GM18861 (cell line): ENCODE measurements around the gene GNAT1.

Experiments used
- ATAC-seq: cut with Tn5 transposase; IDR thresholded peaks from one replicate; pipeline ENCODE4 v1.9.1; 2021; ENCODE audit not compliant: unreplicated experiment

Gene GNAT1

DNA sequence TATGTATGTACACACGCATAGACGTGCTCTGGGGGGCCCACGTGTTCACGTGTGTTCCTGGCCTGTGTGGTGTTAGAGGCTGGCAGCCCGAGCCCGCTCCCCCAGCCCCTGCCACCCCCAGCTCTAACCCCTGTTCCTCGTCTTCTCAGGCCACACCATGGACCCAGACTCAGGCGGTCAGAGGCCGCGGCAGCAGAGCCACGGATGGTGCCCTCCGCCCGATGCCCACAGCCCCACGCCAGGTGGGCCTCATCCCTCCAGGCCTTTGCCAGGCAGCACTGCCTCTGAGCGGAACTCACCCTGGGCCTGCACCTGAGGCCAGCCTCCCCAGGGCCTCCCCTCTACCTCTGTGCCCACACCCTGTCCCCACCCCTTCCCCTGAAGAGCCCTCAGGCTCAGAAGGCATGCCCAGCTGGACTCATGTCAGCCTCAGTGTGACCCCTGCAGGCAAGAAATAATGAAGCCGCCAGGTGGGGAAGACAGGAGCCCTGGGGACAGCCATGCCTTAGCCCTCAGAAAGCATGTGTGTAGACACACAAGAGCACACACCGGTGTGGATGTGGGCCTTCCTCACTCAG, 16.4 kb upstream of the GNAT1 start:
- no peak for ATAC-seq

DNA sequence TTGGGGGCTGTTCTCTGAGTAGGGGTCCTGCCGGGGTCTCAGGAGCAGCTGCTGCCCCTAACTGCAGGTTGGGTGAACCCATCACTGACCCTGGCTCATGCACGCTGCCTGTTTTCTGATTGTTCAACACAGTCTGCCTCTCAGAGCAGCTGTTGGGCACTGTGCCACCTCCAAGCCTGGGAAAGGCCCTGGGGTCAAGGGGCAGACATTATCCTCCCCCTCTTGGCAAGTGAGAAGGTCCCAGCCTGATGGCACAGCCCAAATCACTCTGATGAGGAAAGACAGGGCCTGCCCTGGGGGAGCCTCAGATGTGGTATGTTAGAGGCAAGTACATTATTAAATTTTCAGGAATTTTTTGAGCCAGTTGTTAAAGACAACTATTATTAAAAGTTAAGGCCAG, 14.1 kb upstream of the GNAT1 start:
- no peak for ATAC-seq

DNA sequence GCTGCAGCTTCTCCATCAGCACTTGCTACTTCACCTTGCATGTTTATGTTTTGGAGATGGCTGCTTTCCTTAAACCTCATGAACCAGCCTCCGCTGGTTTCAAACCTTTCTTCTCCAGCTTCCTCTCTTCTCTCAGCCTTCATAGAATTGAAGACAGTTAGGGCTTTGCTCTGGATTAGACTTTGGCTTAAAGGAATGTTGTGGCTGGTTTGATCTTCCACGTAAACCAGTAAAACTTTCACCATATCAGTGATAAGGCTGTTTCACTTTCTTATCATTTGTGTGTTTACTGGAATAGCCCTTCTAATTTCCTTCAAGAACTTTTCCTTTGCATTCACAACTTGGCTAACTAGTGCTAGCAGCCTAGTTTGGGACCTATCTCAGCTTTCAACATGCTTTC, 11.7 kb upstream of the GNAT1 start:
- no peak for ATAC-seq

DNA sequence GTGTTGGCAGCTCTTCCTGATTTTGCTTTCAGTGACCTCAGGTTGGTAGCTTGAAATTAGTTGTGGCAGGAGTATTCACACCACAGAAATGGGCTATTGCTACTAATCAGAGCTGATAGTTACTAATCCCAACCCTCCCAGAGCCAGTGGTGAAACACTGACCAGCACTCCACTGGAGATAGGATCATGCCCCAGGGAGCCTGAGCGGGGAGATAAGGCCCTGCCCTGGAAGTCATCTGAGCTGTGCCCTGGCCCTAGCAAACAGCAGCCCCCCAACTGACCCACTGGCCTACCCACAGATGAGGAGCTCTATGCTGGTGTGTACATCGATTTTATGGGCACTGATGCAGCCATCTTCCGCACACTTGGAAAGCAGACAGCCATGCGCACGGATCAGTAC, 9.4 kb upstream of the GNAT1 start:
- ATAC-seq, result no peak

DNA sequence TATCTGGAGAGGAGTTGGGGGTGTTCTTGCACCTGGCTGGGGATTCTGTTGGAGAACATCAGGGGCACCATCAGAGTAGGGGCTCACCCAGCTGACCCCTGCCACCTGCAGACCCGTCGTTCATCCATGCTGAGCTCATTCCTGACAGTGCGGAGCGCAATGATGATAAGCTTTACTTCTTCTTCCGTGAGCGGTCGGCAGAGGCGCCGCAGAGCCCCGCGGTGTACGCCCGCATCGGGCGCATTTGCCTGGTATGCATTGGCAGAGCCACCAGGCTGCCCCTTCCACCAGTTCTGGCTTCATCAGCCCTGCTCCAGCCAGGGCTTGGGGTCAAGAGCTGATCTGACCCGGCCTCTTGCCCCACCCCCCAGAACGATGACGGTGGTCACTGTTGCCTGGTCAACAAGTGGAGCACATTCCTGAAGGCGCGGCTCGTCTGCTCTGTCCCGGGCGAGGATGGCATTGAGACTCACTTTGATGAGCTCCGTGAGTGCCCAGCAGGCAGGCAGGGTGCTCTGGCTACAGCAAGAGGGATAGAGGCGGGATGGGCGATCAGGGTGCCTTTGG, 8.8 kb upstream of the GNAT1 start:
- ATAC-seq, result no peak

DNA sequence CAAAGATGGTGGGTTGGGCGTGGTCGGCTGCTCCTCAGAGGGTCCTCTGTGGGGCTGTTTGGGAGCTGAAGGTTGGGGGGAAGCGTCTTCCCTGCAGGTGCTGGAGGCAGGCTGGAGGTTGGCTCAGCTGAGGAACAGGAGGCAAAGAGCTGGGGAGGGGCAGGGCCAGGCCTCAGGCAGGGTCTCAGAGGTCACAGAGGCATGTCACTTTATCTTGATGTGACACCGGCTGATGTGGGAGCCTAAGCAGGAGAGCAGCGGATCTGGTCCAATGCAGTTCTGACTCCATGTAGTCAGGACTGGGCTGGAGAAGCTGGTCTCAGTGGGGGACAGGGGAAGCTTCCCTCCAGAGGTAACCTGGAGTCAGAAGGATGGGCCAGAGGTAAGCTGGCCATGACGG, 7.7 kb upstream of the GNAT1 start:
- no peak for ATAC-seq

DNA sequence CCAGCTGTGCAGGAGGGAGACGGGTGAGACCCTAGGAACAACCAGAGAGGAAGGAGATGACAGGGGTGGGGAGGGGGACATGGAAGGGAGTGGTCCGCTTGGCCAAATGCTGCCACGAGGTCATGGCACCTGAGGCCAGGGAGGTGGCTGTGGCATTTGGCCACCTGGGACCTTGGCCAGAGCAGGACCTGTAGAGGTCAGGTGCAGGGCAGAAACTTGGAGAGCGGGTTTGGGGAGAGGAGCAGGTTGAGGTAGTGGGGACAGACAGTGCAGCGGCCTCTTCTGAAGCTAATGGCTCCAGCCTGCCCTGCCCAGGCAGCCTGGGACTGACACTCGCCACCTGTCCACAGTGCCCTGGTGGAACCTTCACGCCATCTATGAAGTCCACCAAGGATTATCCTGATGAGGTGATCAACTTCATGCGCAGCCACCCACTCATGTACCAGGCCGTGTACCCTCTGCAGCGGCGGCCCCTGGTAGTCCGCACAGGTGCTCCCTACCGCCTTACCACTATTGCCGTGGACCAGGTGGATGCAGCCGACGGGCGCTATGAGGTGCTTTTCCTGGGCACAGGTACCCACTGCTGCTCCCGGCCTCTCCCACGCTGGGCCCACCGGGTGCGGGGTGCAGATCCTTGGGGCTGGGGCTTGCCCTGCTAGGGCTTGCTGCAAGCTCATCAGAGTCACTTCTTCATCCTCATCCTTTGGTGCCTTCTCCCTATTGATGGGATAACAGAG, 7.0 kb upstream of the GNAT1 start:
- ATAC-seq, result no peak

DNA sequence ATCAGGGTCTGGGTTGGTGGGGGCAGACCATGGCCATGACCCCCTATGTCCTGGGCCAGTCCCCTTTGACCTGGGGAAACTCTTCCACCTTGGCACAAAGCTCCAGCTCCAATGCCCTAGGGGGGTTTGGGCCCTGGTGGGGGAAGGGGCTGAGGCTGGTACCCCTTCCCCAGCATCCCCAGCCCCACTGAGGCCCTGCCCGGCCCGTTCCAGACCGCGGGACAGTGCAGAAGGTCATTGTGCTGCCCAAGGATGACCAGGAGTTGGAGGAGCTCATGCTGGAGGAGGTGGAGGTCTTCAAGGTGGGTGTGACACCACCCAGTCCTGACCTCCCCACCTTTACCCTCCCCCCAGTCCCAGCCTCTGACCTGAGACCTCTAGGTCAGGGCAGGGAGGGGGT, 6.2 kb upstream of the GNAT1 start:
- ATAC-seq, result no peak

GRCh38 chr3:50186096-50186495, 5.3 kb upstream of the GNAT1 start:
- ATAC-seq, result no peak

- ATAC-seq, result no peak
Observed at GRCh38 chr3:50187750-50188149, 3.7 kb upstream of the GNAT1 start.

GRCh38 chr3:50189274-50189673, 2.1 kb upstream of the GNAT1 start:
- no peak for ATAC-seq

GRCh38 chr3:50189989-50190388, 1.4 kb upstream of the GNAT1 start:
- no peak for ATAC-seq

DNA sequence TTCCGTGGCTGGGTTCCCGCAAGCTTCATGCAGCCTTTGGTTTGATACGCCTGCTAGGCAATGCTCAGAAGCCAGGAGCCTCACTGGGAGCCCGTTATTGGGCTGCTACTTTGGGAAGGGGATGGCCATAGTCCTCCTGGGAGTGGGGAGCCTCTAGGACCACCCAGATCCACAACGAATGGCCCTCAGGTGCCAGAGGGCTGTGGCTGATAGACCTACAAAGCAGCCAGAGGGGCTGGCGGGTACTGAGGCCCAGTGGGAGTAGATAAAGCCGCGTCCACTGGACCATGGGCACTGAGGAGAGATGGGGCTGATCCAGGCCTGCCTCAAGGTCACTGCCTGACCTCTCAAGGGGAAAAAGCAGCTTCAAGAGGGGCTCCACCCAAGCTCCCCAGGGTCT, 714 bp downstream of the GNAT1 start:
- no peak for ATAC-seq

GRCh38 chr3:50192689-50193141, 1.3 kb downstream of the GNAT1 start:
- no peak for ATAC-seq

DNA sequence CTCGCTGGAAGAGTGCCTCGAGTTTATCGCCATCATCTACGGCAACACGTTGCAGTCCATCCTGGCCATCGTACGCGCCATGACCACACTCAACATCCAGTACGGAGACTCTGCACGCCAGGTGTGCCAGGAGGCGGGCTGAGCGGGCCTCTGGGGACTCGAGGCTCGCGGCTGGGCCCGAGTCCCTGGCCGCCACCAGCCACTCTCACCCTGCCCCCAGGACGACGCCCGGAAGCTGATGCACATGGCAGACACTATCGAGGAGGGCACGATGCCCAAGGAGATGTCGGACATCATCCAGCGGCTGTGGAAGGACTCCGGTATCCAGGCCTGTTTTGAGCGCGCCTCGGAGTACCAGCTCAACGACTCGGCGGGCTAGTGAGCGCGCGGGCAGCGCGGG, 1.9 kb downstream of the GNAT1 start:
- ATAC-seq, result no peak

- ATAC-seq, result no peak
Observed at GRCh38 chr3:50193746-50194127, 2.3 kb downstream of the GNAT1 start.

- no peak for ATAC-seq
Observed at GRCh38 chr3:50194128-50194902, 2.9 kb downstream of the GNAT1 start.

DNA sequence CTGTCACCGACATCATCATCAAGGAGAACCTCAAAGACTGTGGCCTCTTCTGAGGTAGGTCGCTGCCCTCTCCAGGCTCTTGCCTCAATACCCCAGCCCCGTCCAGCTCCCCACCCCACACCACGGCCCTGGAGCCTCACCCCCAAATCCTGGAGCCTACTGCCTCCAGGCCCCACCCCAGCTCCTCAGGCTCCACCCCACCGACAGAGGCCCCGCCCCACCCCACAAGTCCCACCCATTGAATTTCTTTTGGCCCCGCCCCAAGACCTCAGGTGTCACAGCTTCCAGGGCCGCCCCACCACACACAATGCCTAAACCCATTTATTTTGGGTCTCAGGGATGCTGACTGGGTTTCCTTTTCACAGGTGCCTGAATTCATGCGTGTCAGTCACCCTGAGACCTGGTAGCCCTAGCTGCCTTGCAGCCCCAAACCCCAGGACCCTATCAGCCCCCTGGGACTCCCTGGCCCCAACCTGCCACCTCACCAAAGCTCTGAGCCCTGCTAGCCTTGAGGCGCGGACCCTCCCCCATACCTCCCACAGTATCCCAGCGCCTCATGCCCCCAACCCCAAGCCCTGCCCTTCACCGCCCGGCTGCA, 3.6 kb downstream of the GNAT1 start:
- ATAC-seq, result no peak

DNA sequence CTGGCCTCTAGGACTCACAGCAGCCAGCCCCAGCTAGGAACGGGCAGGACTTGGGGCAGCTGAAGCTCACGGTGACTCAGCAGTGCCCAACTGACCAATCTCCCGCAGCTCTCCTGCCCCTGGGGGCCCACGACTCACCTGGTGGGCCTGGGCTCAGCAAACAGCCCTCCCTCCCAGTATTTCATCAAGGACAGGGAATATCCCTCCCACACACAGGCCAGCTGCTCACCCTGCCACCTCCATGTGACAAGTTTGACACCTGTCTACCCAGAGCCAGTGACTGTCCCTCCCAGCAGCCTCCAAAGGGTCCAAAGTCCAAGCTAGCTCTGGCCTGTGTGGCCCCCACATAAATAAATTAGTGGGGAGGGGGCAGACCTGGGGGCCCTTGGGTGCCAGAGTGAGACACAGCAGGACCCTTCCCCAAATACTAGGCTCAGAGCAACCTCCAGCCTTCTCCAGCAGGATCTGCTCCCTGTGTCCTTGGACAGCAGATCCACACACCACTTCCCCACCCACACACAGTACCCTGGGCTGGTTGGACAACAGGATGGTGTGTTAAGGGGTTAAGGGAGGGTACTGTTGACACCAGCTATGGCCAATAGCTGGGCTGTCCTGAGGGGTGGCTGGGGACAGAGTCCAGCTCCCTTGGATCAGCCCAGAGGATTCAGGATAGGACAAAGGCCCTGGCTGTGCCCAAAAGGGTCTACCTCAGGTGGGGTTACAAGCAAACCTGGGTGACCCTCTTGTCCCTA, 4.3 kb downstream of the GNAT1 start:
- no peak for ATAC-seq

GRCh38 chr3:50196253-50196801, 4.9 kb downstream of the GNAT1 start:
- ATAC-seq, result no peak
